Ovary (tissue), 3 donors: ENCODE data around the gene FRMD5.

ENCODE experiments used
- CTCF ChIP-seq, 3 donors: fragments of 450-650 bp in 2 of 3; fragments of 200-600 bp in 1 of 3; IDR thresholded peaks; one replicate each; pipeline versions ENCODE4 v1.5.1 to v1.8.0; 2016 to 2022; ENCODE audit warnings: antibody characterized with exemption in 3 of 3, mild to moderate bottlenecking in 1 of 3
- EP300 ChIP-seq: sonication (generic); formaldehyde crosslinking; IDR thresholded peaks from one replicate; pipeline ENCODE4 v1.6.1; 2017; ENCODE audit warnings: antibody characterized with exemption
- POLR2A ChIP-seq: fragments of 450-650 bp; IDR thresholded peaks from one replicate; pipeline ENCODE4 v1.6.1; 2017; ENCODE audit warnings: antibody characterized with exemption, mild to moderate bottlenecking, moderate library complexity
- donor health status: DM: no; HTN: no; CAD: no.

DNA sequence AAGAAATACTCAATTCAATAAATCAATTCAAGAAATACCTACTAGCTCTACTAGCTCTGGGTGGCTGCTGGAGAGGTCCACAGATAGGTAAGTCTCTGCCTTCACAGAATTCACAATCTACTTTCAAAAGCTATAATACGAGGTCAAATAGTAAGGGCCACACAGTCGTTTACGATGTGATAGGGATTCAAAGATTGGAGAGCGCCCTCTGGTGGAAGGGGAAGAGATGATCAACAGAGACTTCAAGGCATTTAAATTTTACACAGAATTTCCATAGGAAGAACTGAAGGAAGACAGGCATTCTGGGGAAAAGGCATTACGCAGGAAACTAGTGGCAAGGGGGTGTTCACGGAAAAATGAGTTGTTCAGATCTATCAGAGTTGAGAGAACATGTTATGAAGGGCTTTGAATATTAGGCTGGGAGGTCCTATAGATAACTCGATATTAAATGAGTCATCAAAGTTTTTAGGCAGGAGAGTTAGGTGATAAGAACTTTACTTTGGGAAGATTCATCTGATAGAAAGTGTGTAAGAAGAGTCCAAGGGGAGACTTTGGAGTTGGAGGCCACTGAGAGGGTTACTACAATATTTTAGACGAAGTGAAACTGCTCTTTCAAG, 128.8 kb downstream of the FRMD5 start:
- TF ChIP-seq CTCF (IDR thresholded peaks at IDR 0.05) (peak in 1 of 3 donors; percentile 14), POLR2A (no peak), EP300 (no peak)
